GM06990 (cell line): ENCODE results near the gene SEH1L.

Experiments
- DNase-seq: peaks from one replicate; pipeline ENCODE4 v3.0.0-alpha.2; 2011; ENCODE audit not compliant: insufficient read length; ENCODE audit errors: extremely low read depth
- H3K27me3 ChIP-seq: replicated peaks from 2 replicates; pipeline ENCODE4 v1.6.0; 2011; ENCODE audit warnings: low read length; ENCODE audit not compliant: control insufficient read depth, insufficient read depth
- H3K36me3 ChIP-seq: 2 replicates; pipeline ENCODE4 v1.5.1; 2011; ENCODE audit warnings: low read length; ENCODE audit not compliant: control insufficient read depth, insufficient read depth
- H3K4me3 ChIP-seq: replicated peaks from 2 replicates; pipeline ENCODE4 v1.5.1; 2011; ENCODE audit warnings: low read depth, mild to moderate bottlenecking, control low read depth, low read length
- TF ChIP-seq, protein P1 (sequence below): IDR thresholded peaks from 2 replicates; pipeline ENCODE4 v1.5.1; 2011; ENCODE audit warnings: low read length, control low read depth, mild to moderate bottlenecking, inconsistent platforms; ENCODE audit not compliant: insufficient read depth, poor library complexity, severe bottlenecking

Gene SEH1L

DNA sequence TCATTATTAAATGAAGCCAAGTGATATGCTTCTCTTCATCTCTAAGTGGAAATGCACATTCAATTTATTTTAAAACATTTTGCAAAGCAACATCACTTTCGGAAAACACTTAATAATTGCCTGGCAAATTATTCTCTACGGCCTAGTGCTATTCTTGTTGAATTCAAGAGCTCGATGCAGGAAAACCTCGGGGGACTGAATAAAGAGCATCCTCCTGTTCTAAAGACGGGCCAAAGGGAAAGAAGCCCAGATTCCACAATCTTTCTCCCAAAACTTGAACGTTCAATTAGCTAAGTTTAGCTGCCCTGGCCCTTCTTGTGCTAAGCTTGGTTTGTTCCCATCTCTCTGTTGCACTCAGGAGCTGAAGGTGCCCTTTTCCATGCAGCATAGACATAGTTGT is 23.2 kb upstream of the SEH1L start:
- Histone ChIP-seq H3K27me3 (no peaks in the 10 kb centered on the region; the same call in 1 of the 2 replicates), H3K4me3 (no peak overlapping the region), H3K36me3 (no peaks in the 10 kb centered on the region)
- TF ChIP-seq, protein P1, sequence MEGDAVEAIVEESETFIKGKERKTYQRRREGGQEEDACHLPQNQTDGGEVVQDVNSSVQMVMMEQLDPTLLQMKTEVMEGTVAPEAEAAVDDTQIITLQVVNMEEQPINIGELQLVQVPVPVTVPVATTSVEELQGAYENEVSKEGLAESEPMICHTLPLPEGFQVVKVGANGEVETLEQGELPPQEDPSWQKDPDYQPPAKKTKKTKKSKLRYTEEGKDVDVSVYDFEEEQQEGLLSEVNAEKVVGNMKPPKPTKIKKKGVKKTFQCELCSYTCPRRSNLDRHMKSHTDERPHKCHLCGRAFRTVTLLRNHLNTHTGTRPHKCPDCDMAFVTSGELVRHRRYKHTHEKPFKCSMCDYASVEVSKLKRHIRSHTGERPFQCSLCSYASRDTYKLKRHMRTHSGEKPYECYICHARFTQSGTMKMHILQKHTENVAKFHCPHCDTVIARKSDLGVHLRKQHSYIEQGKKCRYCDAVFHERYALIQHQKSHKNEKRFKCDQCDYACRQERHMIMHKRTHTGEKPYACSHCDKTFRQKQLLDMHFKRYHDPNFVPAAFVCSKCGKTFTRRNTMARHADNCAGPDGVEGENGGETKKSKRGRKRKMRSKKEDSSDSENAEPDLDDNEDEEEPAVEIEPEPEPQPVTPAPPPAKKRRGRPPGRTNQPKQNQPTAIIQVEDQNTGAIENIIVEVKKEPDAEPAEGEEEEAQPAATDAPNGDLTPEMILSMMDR: no peak
- no peak for DNase-seq

DNA sequence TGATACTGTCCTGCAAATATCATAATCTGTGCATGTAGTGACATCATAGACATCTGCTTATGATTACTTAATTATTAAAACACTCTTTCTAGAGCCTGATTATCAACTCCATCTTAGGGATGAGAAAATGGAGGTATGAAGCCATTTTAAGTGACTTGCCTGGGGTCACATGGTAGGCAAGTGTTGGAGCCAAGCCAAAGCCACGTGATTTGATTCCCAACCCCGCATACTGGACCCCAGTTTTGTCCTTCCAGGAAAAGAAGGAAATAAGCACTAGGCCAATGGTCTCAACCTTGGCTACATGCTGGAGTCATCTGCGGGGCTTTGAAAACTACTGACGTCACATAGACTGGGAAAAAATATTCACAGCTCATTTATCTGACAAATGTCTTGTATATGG is 19.6 kb upstream of the SEH1L start:
- DNase-seq: no peak
- TF ChIP-seq, protein P1: no peak
- H3K4me3 ChIP-seq: no peak overlapping the region
- H3K36me3 ChIP-seq: no peaks in the 10 kb centered on the region
- H3K27me3 ChIP-seq: peaks cover 4% of the 10 kb centered on the region; the same call in 1 of the 2 replicates

DNA sequence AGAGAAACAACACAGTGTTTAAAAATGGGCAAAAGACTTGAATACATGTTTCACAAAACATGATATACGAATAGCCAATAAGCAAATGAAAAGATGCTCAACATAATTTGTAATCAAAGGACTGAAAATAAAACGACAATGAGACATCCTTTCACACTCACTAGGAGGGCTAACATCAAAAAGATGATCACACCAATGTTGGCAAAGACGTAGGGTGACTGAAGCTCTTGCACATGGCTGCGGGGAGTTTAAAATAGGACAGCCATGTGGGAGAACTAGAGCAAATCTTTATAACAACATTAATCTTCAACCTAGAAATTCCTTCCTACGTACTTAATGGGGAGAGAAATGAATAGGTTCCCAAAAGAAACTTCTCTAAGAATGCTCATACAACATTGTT is 19.2 kb upstream of the SEH1L start:
- TF ChIP-seq, protein P1: no peak
- no peaks in the 10 kb centered on the region for H3K36me3 ChIP-seq
- no peak overlapping the region for H3K4me3 ChIP-seq
- peaks cover 4% of the 10 kb centered on the region; the same call in 1 of the 2 replicates for H3K27me3 ChIP-seq
- DNase-seq: no peak

DNA sequence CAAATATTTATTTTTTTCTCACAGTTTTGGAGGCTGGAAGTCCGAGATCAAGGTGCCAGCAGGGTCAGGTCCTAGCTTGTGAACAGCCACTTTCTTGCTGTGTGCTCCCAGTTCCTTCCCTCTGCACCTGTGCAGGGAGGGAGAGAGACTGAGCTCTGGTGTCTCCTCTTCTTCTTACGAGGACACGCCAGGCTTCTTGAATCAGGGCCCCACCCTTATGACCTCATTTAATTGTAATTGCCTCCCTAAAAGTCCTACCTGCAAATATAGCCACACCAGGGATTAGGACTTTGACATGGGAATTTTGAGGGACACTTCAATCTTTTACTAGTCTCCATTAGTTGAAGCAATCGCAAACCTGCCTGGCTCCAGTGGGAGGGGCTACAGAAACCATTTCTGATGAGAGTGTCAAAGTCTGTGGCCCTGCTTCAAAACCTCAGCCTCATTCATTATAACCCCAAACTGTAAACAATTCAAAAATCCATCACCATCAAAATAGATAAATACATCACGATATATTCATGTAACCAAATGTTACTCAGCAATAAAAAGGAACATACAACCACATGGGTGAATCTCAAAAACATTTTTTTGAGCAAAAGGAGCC is 18.2 kb upstream of the SEH1L start:
- peaks cover 4% of the 10 kb centered on the region; the same call in 1 of the 2 replicates for H3K27me3 ChIP-seq
- TF ChIP-seq, protein P1: no peak

DNA sequence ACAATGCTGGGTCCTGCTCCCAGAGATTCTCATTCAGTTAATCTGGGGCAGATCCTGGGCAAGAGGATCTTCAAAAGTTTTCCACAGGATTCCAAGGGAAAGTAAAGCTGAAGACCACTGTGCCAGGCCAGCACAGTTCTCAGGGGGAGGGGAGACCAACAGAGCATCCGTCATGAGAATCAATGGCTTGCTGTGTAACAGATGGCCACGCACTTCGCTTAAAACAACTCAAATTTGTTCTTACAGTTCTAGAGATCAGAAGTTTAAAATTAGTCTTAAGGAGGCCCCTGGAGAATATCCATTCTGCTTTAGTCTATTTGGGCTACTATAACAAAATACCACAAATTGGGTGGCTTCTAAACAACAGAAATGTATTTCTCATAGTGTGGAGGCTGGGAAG is 17.4 kb upstream of the SEH1L start:
- H3K36me3 ChIP-seq: no peaks in the 10 kb centered on the region
- TF ChIP-seq, protein P1: no peak
- H3K4me3 ChIP-seq: no peak overlapping the region
- H3K27me3 ChIP-seq: peaks cover 4% of the 10 kb centered on the region; the same call in 1 of the 2 replicates
- DNase-seq: no peak

More for the DNA sequence above, 18.2 kb upstream of the SEH1L start:
- no peak for DNase-seq
- Histone ChIP-seq H3K36me3 (no peaks in the 10 kb centered on the region), H3K4me3 (no peak overlapping the region)

DNA sequence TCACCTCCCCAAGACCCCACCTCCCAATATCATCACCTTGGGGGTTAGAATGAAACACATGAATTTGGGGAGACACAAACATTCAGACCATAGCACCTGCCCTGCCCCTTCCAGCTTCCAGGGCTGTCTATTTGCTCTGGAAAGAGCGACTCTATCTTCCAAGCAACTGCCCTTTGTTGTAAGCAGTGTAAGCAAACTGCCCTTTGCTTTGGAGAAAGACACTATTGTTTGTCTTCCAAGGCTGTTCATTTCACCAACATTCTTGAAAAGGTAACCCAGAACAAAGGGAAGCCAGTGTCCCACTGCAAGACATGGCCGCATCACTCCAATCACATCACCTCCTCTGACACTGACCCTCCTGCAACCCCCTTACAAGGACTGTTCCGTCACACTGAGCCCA is 16.9 kb upstream of the SEH1L start:
- Histone ChIP-seq H3K4me3 (no peak overlapping the region), H3K36me3 (no peaks in the 10 kb centered on the region), H3K27me3 (peaks cover 4% of the 10 kb centered on the region; the same call in 1 of the 2 replicates)
- no peak for DNase-seq
- TF ChIP-seq, protein P1: no peak
